Activated CD4-positive, alpha-beta T cell treated with anti-CD3 and anti-CD28 coated beads, Interleukin-2, Interleukin-4, amounts not matched to agents 100 ng/mL and 50 ng/mL, durations not matched to agents 16 hours and 8 hours (primary cell): Measurements from ENCODE around the gene SPTBN2.
A peak's percentile ranks its signal among the peaks of the same experiment; 100 is the strongest.

ENCODE experiments used
- DNase-seq: peaks from one replicate; pipeline ENCODE4 v3.0.0-alpha.2; 2020; ENCODE audit warnings: low spot score

Gene SPTBN2

GRCh38 chr11:66701432-66702240 is 27.4 kb downstream of the SPTBN2 start:
- no peak for DNase-seq

- no peak for DNase-seq
Observed at GRCh38 chr11:66700742-66701141, 28.3 kb downstream of the SPTBN2 start.

- no peak for DNase-seq
Observed at GRCh38 chr11:66700337-66700736, 28.7 kb downstream of the SPTBN2 start.

- DNase-seq = no peak
Observed at GRCh38 chr11:66698491-66698890, 30.5 kb downstream of the SPTBN2 start.

GRCh38 chr11:66697988-66698387 is 31.0 kb downstream of the SPTBN2 start:
- no peak for DNase-seq

GRCh38 chr11:66696146-66696545 is 32.9 kb downstream of the SPTBN2 start:
- DNase-seq = no peak

GRCh38 chr11:66694732-66695207 is 34.2 kb downstream of the SPTBN2 start:
- DNase-seq = peak; percentile 83

- DNase-seq = no peak
Observed at GRCh38 chr11:66694056-66694410, 35.0 kb downstream of the SPTBN2 start.

- DNase-seq = no peak
Observed at GRCh38 chr11:66693356-66694055, 35.5 kb downstream of the SPTBN2 start.

GRCh38 chr11:66692871-66693331 is 36.1 kb downstream of the SPTBN2 start:
- no peak for DNase-seq

- no peak for DNase-seq
Observed at GRCh38 chr11:66692446-66692845, 36.6 kb downstream of the SPTBN2 start.

GRCh38 chr11:66691311-66691980 is 37.6 kb downstream of the SPTBN2 start:
- DNase-seq = no peak

- DNase-seq = no peak
Observed at GRCh38 chr11:66689661-66690590, 39.1 kb downstream of the SPTBN2 start.

- no peak for DNase-seq
Observed at GRCh38 chr11:66688561-66689534, 40.2 kb downstream of the SPTBN2 start.

- no peak for DNase-seq
Observed at GRCh38 chr11:66687831-66688281, 41.2 kb downstream of the SPTBN2 start.

GRCh38 chr11:66686801-66687750 is 41.9 kb downstream of the SPTBN2 start:
- no peak for DNase-seq

- DNase-seq = no peak
Observed at GRCh38 chr11:66686100-66686785, 42.8 kb downstream of the SPTBN2 start.

- DNase-seq = no peak
Observed at GRCh38 chr11:66685276-66686099, 43.5 kb downstream of the SPTBN2 start.
